Stimulated activated CD4-positive, alpha-beta T cell treated with anti-CD3 and anti-CD28 coated beads, Interleukin-4, amount 100 ng/mL, for 4 hours (primary cell): ENCODE measurements around the gene HK3.

Experiments
- DNase-seq, 2 experiments: peaks; one replicate each; pipeline ENCODE4 v3.0.0-alpha.2; 2020

The HK3 gene

GRCh38 chr5:176865964-176866363 is 33.2 kb downstream of the HK3 start:
- DNase-seq = no peak

- no peak for DNase-seq
These were observed 34.4 kb downstream of the HK3 start for GRCh38 chr5:176864755-176865154.

- DNase-seq = no peak
These were observed 35.4 kb downstream of the HK3 start for GRCh38 chr5:176863765-176864098.

- DNase-seq = no peak
These were observed 35.9 kb downstream of the HK3 start for GRCh38 chr5:176863041-176863764.

- no peak for DNase-seq
These were observed 36.7 kb downstream of the HK3 start for GRCh38 chr5:176862330-176862995.

- DNase-seq = no peak
These were observed 37.9 kb downstream of the HK3 start for GRCh38 chr5:176861276-176861675.

- no peak for DNase-seq
These were observed 38.8 kb downstream of the HK3 start for GRCh38 chr5:176860381-176860780.

GRCh38 chr5:176859916-176860315 is 39.2 kb downstream of the HK3 start:
- DNase-seq = no peak

- DNase-seq = no peak
These were observed 41.3 kb downstream of the HK3 start for GRCh38 chr5:176857894-176858273.

GRCh38 chr5:176857216-176857893 is 41.8 kb downstream of the HK3 start:
- no peak for DNase-seq

GRCh38 chr5:176856746-176857145 is 42.4 kb downstream of the HK3 start:
- no peak for DNase-seq

GRCh38 chr5:176855598-176855997 is 43.5 kb downstream of the HK3 start:
- DNase-seq = no peak

- no peak for DNase-seq
These were observed 45.0 kb downstream of the HK3 start for GRCh38 chr5:176854164-176854563.

- no peak for DNase-seq
These were observed 45.9 kb downstream of the HK3 start for GRCh38 chr5:176853151-176853778.

- no peak for DNase-seq
These were observed 47.1 kb downstream of the HK3 start for GRCh38 chr5:176851871-176852658.

GRCh38 chr5:176851380-176851779 is 47.8 kb downstream of the HK3 start:
- no peak for DNase-seq

- no peak for DNase-seq
These were observed 48.5 kb downstream of the HK3 start for GRCh38 chr5:176850371-176851245.

GRCh38 chr5:176849611-176850227 is 49.4 kb downstream of the HK3 start:
- DNase-seq = no peak

GRCh38 chr5:176848651-176849050 is 50.5 kb downstream of the HK3 start:
- no peak for DNase-seq

GRCh38 chr5:176847726-176848290 is 51.3 kb downstream of the HK3 start:
- no peak for DNase-seq

GRCh38 chr5:176847148-176847547 is 52.0 kb downstream of the HK3 start:
- DNase-seq = no peak
